ENCODE measurements around the gene MCRS1. TPM values are rescaled to one million over a fixed set of nuclear protein-coding genes. Genes with fewer than 3 reads are reported as not detected.

MCRS1 gene
- total and polyA plus RNA-seq, 2 experiments from 2014 or later: 105 to 139 TPM

GRCh38 chr12:49565406-49566265 lies 2.3 kb downstream of the MCRS1 start (continued):
- TF ChIP-seq ZNF462 (CRISPR knock-in tag; IDR thresholded peaks at IDR 0.05) (no peak), EZH2 (IDR thresholded peaks at IDR 0.05; ENCODE audit: low read depth, unreplicated experiment) (no peak), STAT1 (IDR thresholded peaks at IDR 0.05; ENCODE audit: unreplicated experiment) (no peak), CREB1 (CRISPR knock-in tag; IDR thresholded peaks at IDR 0.05; ENCODE audit: low read depth) (no peak), CTCF (conservative IDR thresholded peaks at IDR 0.05; ENCODE audit: low read depth in 2 of 2) (no peak), POLR2AphosphoS5 (IDR thresholded peaks at IDR 0.05; ENCODE audit: low read depth) (no peak), REST (IDR thresholded peaks at IDR 0.05; ENCODE audit: unreplicated experiment) (no peak), ZNF114 (CRISPR knock-in tag; IDR thresholded peaks at IDR 0.05) (no peak), NANOG (IDR thresholded peaks at IDR 0.05; ENCODE audit: borderline replicate concordance) (no peak)
